ENCODE results near the gene MAP3K14.
"Not testable (repeated sequence)": the region's sequence is repeated elsewhere in the genome, so short reads cannot be mapped to it uniquely, and the experiment has no call there.

Gene MAP3K14

GRCh38 chr17:45315648-45316433 is 979 bp downstream of the MAP3K14 start:
- no peak for DNase-seq (ENCODE audit: low spot score)

- no peak for DNase-seq (ENCODE audit: low spot score)
Observed at GRCh38 chr17:45314741-45315647, 1.8 kb downstream of the MAP3K14 start.

- no peak for DNase-seq (ENCODE audit: low spot score)
Observed at GRCh38 chr17:45313996-45314740, 2.7 kb downstream of the MAP3K14 start.

- DNase-seq (ENCODE audit: low spot score): no peak
Observed at GRCh38 chr17:45313421-45313771, 3.4 kb downstream of the MAP3K14 start.

GRCh38 chr17:45312477-45313420 is 4.1 kb downstream of the MAP3K14 start:
- no peak for DNase-seq (ENCODE audit: low spot score)

- DNase-seq (ENCODE audit: low spot score): no peak
Observed at GRCh38 chr17:45311760-45312476, 4.9 kb downstream of the MAP3K14 start.

- no peak for DNase-seq (ENCODE audit: low spot score)
Observed at GRCh38 chr17:45311401-45311759, 5.4 kb downstream of the MAP3K14 start.

GRCh38 chr17:45310380-45311324 is 6.2 kb downstream of the MAP3K14 start:
- no peak for DNase-seq (ENCODE audit: low spot score)

- DNase-seq (ENCODE audit: low spot score): no peak
Observed at GRCh38 chr17:45309400-45309799, 7.4 kb downstream of the MAP3K14 start.

GRCh38 chr17:45308840-45309239 is 8.0 kb downstream of the MAP3K14 start:
- DNase-seq (ENCODE audit: low spot score): no peak

- no peak for DNase-seq (ENCODE audit: low spot score)
Observed at GRCh38 chr17:45308016-45308365, 8.8 kb downstream of the MAP3K14 start.

- no peak for DNase-seq (ENCODE audit: low spot score)
Observed at GRCh38 chr17:45307290-45308015, 9.4 kb downstream of the MAP3K14 start.

- no peak for DNase-seq (ENCODE audit: low spot score)
Observed at GRCh38 chr17:45306623-45307022, 10.2 kb downstream of the MAP3K14 start.

- no peak for DNase-seq (ENCODE audit: low spot score)
Observed at GRCh38 chr17:45306094-45306493, 10.7 kb downstream of the MAP3K14 start.

GRCh38 chr17:45305530-45306087 is 11.2 kb downstream of the MAP3K14 start:
- no peak for DNase-seq (ENCODE audit: low spot score)

GRCh38 chr17:45302649-45303173 is 14.1 kb downstream of the MAP3K14 start:
- no peak for DNase-seq (ENCODE audit: low spot score)

- DNase-seq (ENCODE audit: low spot score): not testable (repeated sequence)
Observed at GRCh38 chr17:45302220-45302619, 14.6 kb downstream of the MAP3K14 start.

GRCh38 chr17:45301674-45302073 is 15.1 kb downstream of the MAP3K14 start:
- no peak for DNase-seq (ENCODE audit: low spot score)
